H1 (cell line): ENCODE measurements around the gene SARNP. TPM values are rescaled to one million over a fixed set of nuclear protein-coding genes. Genes with fewer than 3 reads are reported as not detected.

Source experiments
- CTCF ChIA-PET: fragments of 300-600 bp; sonication (Branson Sonifier 250); formaldehyde crosslinking; loops from one replicate; lab custom pipeline; 2021; ENCODE audit not compliant: partially characterized antibody; lab: Charles Lee
- POLR2A ChIA-PET: fragments of 300-600 bp; sonication (Branson Sonifier 250); formaldehyde crosslinking; loops from one replicate; lab custom pipeline; 2021; ENCODE audit warnings: inconsistent platforms; ENCODE audit not compliant: partially characterized antibody; lab: Charles Lee
- DNase-seq, 2 experiments: peaks; one replicate each; pipeline versions ENCODE4 v3.0.0 to v3.0.0-alpha.2; 2010 to 2022; ENCODE audit warnings: low spot score in 2 of 2, low read depth in 1 of 2, mixed read lengths in 1 of 2
- FAIRE-seq: peaks from 2 replicates; lab custom pipeline; 2011; peaks lifted over from hg19 to GRCh38; lab: Jason Lieb, UNC
- H2AFZ ChIP-seq: 2 replicates; pipeline ENCODE4 v1.8.1; 2012; ENCODE audit warnings: low read length, inconsistent platforms
- H2AK5ac ChIP-seq: 2 replicates; pipeline ENCODE4 v1.6.1; 2013; ENCODE audit warnings: low read depth, low read length
- H2BK120ac ChIP-seq: replicated peaks from 2 replicates; pipeline ENCODE3; 2013; ENCODE audit warnings: low read depth, low read length, inconsistent platforms
- H2BK12ac ChIP-seq: 2 replicates; pipeline ENCODE4 v1.6.1; 2013; ENCODE audit warnings: low read depth, low read length
- H2BK15ac ChIP-seq: 2 replicates; pipeline ENCODE4 v1.6.1; 2013; ENCODE audit warnings: low read length
- H2BK20ac ChIP-seq: 2 replicates; pipeline ENCODE4 v1.6.1; 2013; ENCODE audit warnings: low read length
- H2BK5ac ChIP-seq: 2 replicates; pipeline ENCODE4 v1.6.1; 2013; ENCODE audit warnings: low read depth, low read length
- H3K14ac ChIP-seq: 2 replicates; pipeline ENCODE4 v1.6.1; 2013; ENCODE audit warnings: inconsistent platforms; ENCODE audit not compliant: insufficient read length
- H3K18ac ChIP-seq: 2 replicates; pipeline ENCODE4 v1.6.1; 2013; ENCODE audit warnings: low read length; ENCODE audit errors: extremely low read depth
- H3K23ac ChIP-seq: 2 replicates; pipeline ENCODE4 v1.6.1; 2013; ENCODE audit warnings: inconsistent platforms; ENCODE audit not compliant: insufficient read length
- H3K23me2 ChIP-seq: 2 replicates; pipeline ENCODE4 v1.6.1; 2013; ENCODE audit warnings: low read depth, low read length
- H3K27ac ChIP-seq: 2 replicates; pipeline ENCODE4 v1.6.1; 2011; ENCODE audit warnings: low read depth, low read length, inconsistent platforms
- H3K27me3 ChIP-seq, 4 experiments: replicated peaks in 1 of 4; 1 replicate in 1 of 4; 2 replicates in 3 of 4; pipeline versions ENCODE4 v1.6.1 to v1.8.1; 2011 to 2013; ENCODE audit warnings: low read length in 3 of 4, mild to moderate bottlenecking in 3 of 4, inconsistent platforms in 2 of 4, mixed read lengths in 2 of 4, moderate library complexity in 1 of 4; ENCODE audit not compliant: control insufficient read depth in 3 of 4, insufficient read depth in 3 of 4; ENCODE audit errors: extremely low read depth in 1 of 4
- H3K36me3 ChIP-seq, 4 experiments: 2 replicates each; pipeline versions ENCODE4 v1.6.1 to v1.8.1; 2011 to 2013; ENCODE audit warnings: mild to moderate bottlenecking in 4 of 4, low read length in 3 of 4, moderate library complexity in 2 of 4, control low read depth in 1 of 4, inconsistent platforms in 1 of 4; ENCODE audit not compliant: insufficient read depth in 4 of 4, control insufficient read depth in 2 of 4
- H3K4ac ChIP-seq: replicated peaks from 2 replicates; pipeline ENCODE3; 2013; ENCODE audit warnings: low read length, low read depth, mixed read lengths, inconsistent platforms; ENCODE audit not compliant: insufficient read length
- H3K4me1 ChIP-seq, 4 experiments: replicated peaks in 1 of 4; 1 replicate in 1 of 4; 2 replicates in 3 of 4; pipeline versions ENCODE4 v1.6.1 to v1.8.1; 2011 to 2013; ENCODE audit warnings: low read length in 3 of 4, inconsistent platforms in 2 of 4, mixed read lengths in 1 of 4; ENCODE audit not compliant: insufficient read depth in 4 of 4, control insufficient read depth in 3 of 4
- H3K4me2 ChIP-seq, 2 experiments: 2 replicates each; pipeline versions ENCODE4 v1.6.1 to v1.8.1; 2011 to 2013; ENCODE audit warnings: low read depth in 2 of 2, low read length in 2 of 2, control low read depth in 1 of 2, inconsistent platforms in 1 of 2, mild to moderate bottlenecking in 1 of 2; ENCODE audit not compliant: insufficient read depth in 1 of 2
- H3K4me3 ChIP-seq, 4 experiments: fragments of 200-600, 300-600 bp in 1 of 4; sonication (generic), shearing (Covaris generic), sonication (Bioruptor Twin) in 1 of 4; 2 replicates each; pipeline versions ENCODE4 v1.5.1 to v1.8.1; 2011 to 2016; ENCODE audit warnings: low read length in 4 of 4, low read depth in 3 of 4, control low read depth in 2 of 4, inconsistent platforms in 2 of 4, mild to moderate bottlenecking in 2 of 4, mixed read lengths in 1 of 4, moderate library complexity in 1 of 4; ENCODE audit not compliant: insufficient read depth in 2 of 4; ENCODE audit errors: extremely low read depth in 1 of 4
- H3K56ac ChIP-seq: replicated peaks from 2 replicates; pipeline ENCODE3; 2013; ENCODE audit warnings: low read depth, mild to moderate bottlenecking, mixed read lengths, low read length, inconsistent platforms; ENCODE audit not compliant: insufficient read length
- H3K79me1 ChIP-seq: 2 replicates; pipeline ENCODE4 v1.6.1; 2013; ENCODE audit warnings: low read depth, low read length, control low read depth
- H3K79me2 ChIP-seq, 2 experiments: 2 replicates each; pipeline versions ENCODE4 v1.6.1 to v1.8.1; 2012 to 2013; ENCODE audit warnings: low read length in 2 of 2, mild to moderate bottlenecking in 2 of 2, inconsistent platforms in 1 of 2; ENCODE audit not compliant: insufficient read depth in 2 of 2, control insufficient read depth in 1 of 2
- H3K9ac ChIP-seq, 4 experiments: replicated peaks in 1 of 4; 1 replicate in 1 of 4; 2 replicates in 3 of 4; pipeline versions ENCODE4 v1.6.1 to v1.8.1; 2011 to 2013; ENCODE audit warnings: low read depth in 3 of 4, low read length in 3 of 4, control low read depth in 2 of 4, mild to moderate bottlenecking in 2 of 4, moderate library complexity in 2 of 4, inconsistent platforms in 1 of 4; ENCODE audit errors: extremely low read depth in 1 of 4
- H3K9me3 ChIP-seq, 2 experiments: 2 replicates each; pipeline versions ENCODE4 v1.6.1 to v1.8.1; 2012 to 2013; ENCODE audit warnings: mild to moderate bottlenecking in 2 of 2, moderate library complexity in 2 of 2, control low read depth in 1 of 2, inconsistent platforms in 1 of 2, low read depth in 1 of 2, low read length in 1 of 2, mixed read lengths in 1 of 2; ENCODE audit not compliant: insufficient read depth in 2 of 2
- H4K20me1 ChIP-seq, 2 experiments: replicated peaks in 1 of 2; 2 replicates each; pipeline versions ENCODE3 to v1.8.1; 2011 to 2013; ENCODE audit warnings: inconsistent platforms in 2 of 2, low read length in 2 of 2, mild to moderate bottlenecking in 1 of 2; ENCODE audit not compliant: insufficient read depth in 2 of 2, control insufficient read depth in 1 of 2
- H4K5ac ChIP-seq: 2 replicates; pipeline ENCODE4 v1.6.1; 2013; ENCODE audit warnings: low read length, low read depth, mixed read lengths, inconsistent platforms; ENCODE audit not compliant: insufficient read length
- H4K8ac ChIP-seq: 2 replicates; pipeline ENCODE4 v1.8.0; 2013; ENCODE audit warnings: mild to moderate bottlenecking, moderate library complexity, low read length, inconsistent platforms; ENCODE audit not compliant: insufficient read depth; ENCODE audit errors: extremely low read depth
- H4K91ac ChIP-seq: replicated peaks from 2 replicates; pipeline ENCODE3; 2013; ENCODE audit warnings: low read length, mixed read lengths, inconsistent platforms; ENCODE audit not compliant: insufficient read length
- EGR1 ChIP-seq: IDR thresholded peaks from 2 replicates; pipeline ENCODE4 v1.6.1; 2011; ENCODE audit warnings: low read depth, low read length, borderline replicate concordance
- EZH2 ChIP-seq: fragments of 200-600 bp; sonication (generic); IDR thresholded peaks from 2 replicates; pipeline ENCODE4 v1.7.1; 2012; ENCODE audit warnings: low read depth, mild to moderate bottlenecking, moderate library complexity, low read length, inconsistent platforms; ENCODE audit not compliant: severe bottlenecking
- GTF2F1 ChIP-seq: IDR thresholded peaks from 2 replicates; pipeline ENCODE4 v1.6.1; 2012; ENCODE audit warnings: low read depth, low read length, improper control_type of control experiment, borderline replicate concordance
- MAX ChIP-seq: IDR thresholded peaks from 2 replicates; pipeline ENCODE4 v1.6.1; 2012; ENCODE audit warnings: inconsistent platforms
- NRF1 ChIP-seq: IDR thresholded peaks from 2 replicates; pipeline ENCODE4 v1.6.1; 2011; ENCODE audit warnings: mild to moderate bottlenecking, low read depth, low read length, improper control_type of control experiment
- RNF2 ChIP-seq: fragments of 200-900, 300-1000 bp; sonication (generic); IDR thresholded peaks from 2 replicates; pipeline ENCODE4 v1.7.1; 2016; ENCODE audit warnings: borderline replicate concordance, low read depth, mild to moderate bottlenecking, antibody characterized with exemption, low read length; ENCODE audit not compliant: poor library complexity, severe bottlenecking; ENCODE audit errors: missing control alignments
- SRF ChIP-seq: IDR thresholded peaks from 2 replicates; pipeline ENCODE4 v1.6.1; 2011; ENCODE audit warnings: mild to moderate bottlenecking, low read depth, low read length, moderate library complexity
- TCF12 ChIP-seq: IDR thresholded peaks from 2 replicates; pipeline ENCODE4 v1.6.1; 2011; ENCODE audit warnings: low read depth, mild to moderate bottlenecking, low read length
- TEAD4 ChIP-seq: IDR thresholded peaks from 2 replicates; pipeline ENCODE4 v1.6.1; 2012; ENCODE audit warnings: low read depth, low read length, inconsistent platforms, mixed read lengths
- WGBS, 2 experiments: shearing (Covaris generic) in 1 of 2; methylation state at CpG; one replicate each; pipeline versions ENCODE4 v1.1.6 to v1.1.7; 2013 to 2015; ENCODE audit warnings: low lambda C conversion rate in 2 of 2, mixed read lengths in 2 of 2, inconsistent platforms in 1 of 2, low coverage in 1 of 2, missing lambda C conversion rate in 1 of 2; ENCODE audit not compliant: insufficient replicate concordance in 2 of 2, insufficient coverage in 1 of 2, insufficient read length in 1 of 2; ENCODE audit errors: extremely low coverage in 1 of 2, missing lambda C conversion rate in 1 of 2; 5-methylcytosine and 5-hydroxymethylcytosine counted together
- polyA plus RNA-seq, 7 experiments: library from polyadenylated mRNA; depleted of rRNA in 3 of 7; stranded (reverse) in 5 of 7; unstranded in 2 of 7; fragments of >200 nt in 5 of 7; fragments of 200-250 nt in 2 of 7; gene quantifications; 1 replicate in 5 of 7; 2 replicates in 1 of 7; 4 replicates in 1 of 7; pipeline versions ENCODE4 v1.2.1 to v1.2.3, GENCODE V29; 2011 to 2013; ENCODE audit warnings: missing spikeins in 2 of 7, mixed read lengths in 2 of 7
- total RNA-seq: library from RNA; stranded (reverse); fragmentation: NEBNext Ultra II Directional; extraction: Animal tissue kit (Norgen Biotek cat#: 25700); gene quantifications from 2 replicates; pipeline ENCODE4 v1.2.1, GENCODE V29; 2021
- TF ChIP-seq, protein P1 (sequence below): IDR thresholded peaks from 2 replicates; pipeline ENCODE4 v1.6.1; 2011; ENCODE audit warnings: low read length, improper control_type of control experiment

Gene SARNP
- total and polyA plus RNA-seq, 2 of the 8 experiments (the other 6 are each of a cell fraction or from before 2014, with no cell fraction given), result 114 to 226 TPM

DNA sequence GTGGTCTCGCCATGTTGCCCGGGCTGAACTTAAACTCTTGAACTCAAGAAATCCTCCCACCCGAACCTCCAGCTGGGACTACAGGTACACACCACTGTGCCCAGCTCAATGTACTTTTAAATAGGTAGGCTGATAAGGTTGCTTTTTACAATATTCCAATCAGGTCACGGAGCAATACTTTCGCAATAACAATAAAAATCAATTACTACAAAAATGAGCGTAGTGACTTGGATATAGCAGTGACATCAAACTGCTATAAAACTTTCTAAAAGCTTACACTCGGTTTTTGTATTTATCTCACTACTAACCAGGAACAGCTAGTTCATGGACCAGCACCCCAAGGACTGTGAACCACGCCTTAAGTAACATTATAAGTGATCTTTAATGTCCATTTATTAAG, 10.5 kb downstream of the SARNP start:
- H3K27ac ChIP-seq, result no peak overlapping the region
- peaks cover 0 to 3% (median 0%) of the 10 kb centered on the region in 4 experiments; a peak in 3 of 7 replicates for H3K4me1 ChIP-seq
- no peak overlapping the region for H2BK15ac ChIP-seq
- no peak for TF ChIP-seq TEAD4
- no peak for TF ChIP-seq TCF12
- TF ChIP-seq RNF2, result no peak
- TF ChIP-seq, protein P1, sequence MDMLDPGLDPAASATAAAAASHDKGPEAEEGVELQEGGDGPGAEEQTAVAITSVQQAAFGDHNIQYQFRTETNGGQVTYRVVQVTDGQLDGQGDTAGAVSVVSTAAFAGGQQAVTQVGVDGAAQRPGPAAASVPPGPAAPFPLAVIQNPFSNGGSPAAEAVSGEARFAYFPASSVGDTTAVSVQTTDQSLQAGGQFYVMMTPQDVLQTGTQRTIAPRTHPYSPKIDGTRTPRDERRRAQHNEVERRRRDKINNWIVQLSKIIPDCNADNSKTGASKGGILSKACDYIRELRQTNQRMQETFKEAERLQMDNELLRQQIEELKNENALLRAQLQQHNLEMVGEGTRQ, result no peak
- TF ChIP-seq NRF1, result no peak
- no peak for TF ChIP-seq EZH2
- no peak for TF ChIP-seq EGR1
- TF ChIP-seq MAX, result no peak
- no peak for TF ChIP-seq SRF
- TF ChIP-seq GTF2F1, result no peak

More for the DNA sequence above, 10.5 kb downstream of the SARNP start:
- Histone ChIP-seq H3K9me3 (no peaks in the 10 kb centered on the region), H2AFZ (no peak overlapping the region), H3K79me1 (peaks cover 3% of the 10 kb centered on the region; the same call in 1 of the 2 replicates), H4K20me1 (peaks cover 7 to 8% of the 10 kb centered on the region in 2 experiments), H3K56ac (no peak overlapping the region), H3K23ac (no peak overlapping the region), H2AK5ac (no peak overlapping the region), H2BK12ac (no peak overlapping the region), H2BK20ac (no peak overlapping the region), H3K4me2 (no peak overlapping the region), H3K27me3 (no peaks in the 10 kb centered on the region), H3K36me3 (peaks cover 0 to 31% (median 3%) of the 10 kb centered on the region in 4 experiments; a peak in 7 of 8 replicates), H2BK5ac (no peak overlapping the region), H2BK120ac (no peak overlapping the region), H4K91ac (no peak overlapping the region), H3K23me2 (no peaks in the 10 kb centered on the region), H3K14ac (no peak overlapping the region), H3K4ac (no peak overlapping the region), H4K5ac (no peak overlapping the region), H3K18ac (no peak overlapping the region), H3K9ac (no peak overlapping the region), H3K79me2 (peaks cover 19 to 86% of the 10 kb centered on the region in 2 experiments), H4K8ac (no peak overlapping the region), H3K4me3 (no peak overlapping the region)
- ChIA-PET POLR2A (interaction anchor here (0.7 to 14.0 kb wide), 6 partner anchors 15 to 341 kb away, joined by 3 to 133 read pairs (median 4); partner anchors contain the start of genes DNAJC14, ORMDL2 and SARNP), CTCF (interaction anchor here (0.6 to 1.8 kb wide), 7 partner anchors 9 to 175 kb away, joined by 3 to 9 read pairs (median 3); no protein-coding TSS in a partner anchor)
- 91% methylated on average over 8 of the region's 8 CpGs; no CpG with 5 or more reads in 1 of the 2 experiments for WGBS, 2 experiments
- DNase-seq, result no peak
- no peak for FAIRE-seq
